ENCODE measurements around the gene IFITM5. TPM values are rescaled to one million over a fixed set of nuclear protein-coding genes. Genes with fewer than 3 reads are reported as not detected.
A peak's percentile ranks its signal among the peaks of the same experiment; 100 is the strongest.

IFITM5 gene
- total RNA-seq, 2 donors from 2014 or later: not detected

DNA sequence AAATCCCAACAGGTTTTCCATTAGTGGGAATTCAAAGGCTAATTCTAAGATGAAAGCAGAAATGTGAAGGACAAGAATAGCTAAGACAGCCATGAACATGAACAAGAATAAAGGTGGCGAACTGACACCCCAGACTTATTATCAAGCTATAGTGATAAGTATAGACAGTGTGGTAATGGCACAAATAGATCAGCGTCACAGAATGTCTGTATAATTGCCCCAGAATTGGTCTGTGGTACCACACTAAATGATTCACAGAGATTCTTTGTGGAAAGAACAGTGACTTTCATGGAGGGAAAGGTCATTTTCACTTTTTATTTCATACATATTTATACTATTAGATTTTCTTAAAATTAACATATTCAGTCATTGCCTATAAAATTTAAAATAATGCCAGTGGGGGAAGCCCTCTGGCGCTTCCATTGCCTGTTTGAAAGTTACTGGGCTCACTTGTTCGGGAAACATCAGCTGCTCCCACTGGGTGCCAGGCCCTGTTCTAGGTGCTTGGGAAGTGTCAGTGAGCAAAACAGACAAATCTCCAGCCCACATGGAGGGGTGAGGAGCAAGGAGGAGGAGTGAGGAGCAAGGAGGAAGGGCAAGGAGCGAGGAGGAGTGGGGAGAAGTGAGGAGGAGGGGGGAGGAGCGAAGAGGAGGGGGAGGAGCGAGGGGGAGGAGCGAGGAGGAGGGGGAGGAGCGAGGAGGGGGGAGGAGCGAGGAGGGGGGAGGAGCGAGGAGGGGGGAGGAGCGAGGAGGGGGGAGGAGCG, 32.5 kb downstream of the IFITM5 start:
- Mint-ChIP-seq H3K36me3 (ENCODE audit: low read depth) (peaks cover 20% of the 10 kb centered on the region), H3K4me1 (peaks cover 13% of the 10 kb centered on the region), H3K9me3 (no peaks in the 10 kb centered on the region), H3K27me3 (no peaks in the 10 kb centered on the region), H3K4me3 (peak overlapping the region; percentile 84), H3K27ac (peak overlapping the region; percentile 96)
- ATAC-seq (replicated peaks): peak; percentile 69

DNA sequence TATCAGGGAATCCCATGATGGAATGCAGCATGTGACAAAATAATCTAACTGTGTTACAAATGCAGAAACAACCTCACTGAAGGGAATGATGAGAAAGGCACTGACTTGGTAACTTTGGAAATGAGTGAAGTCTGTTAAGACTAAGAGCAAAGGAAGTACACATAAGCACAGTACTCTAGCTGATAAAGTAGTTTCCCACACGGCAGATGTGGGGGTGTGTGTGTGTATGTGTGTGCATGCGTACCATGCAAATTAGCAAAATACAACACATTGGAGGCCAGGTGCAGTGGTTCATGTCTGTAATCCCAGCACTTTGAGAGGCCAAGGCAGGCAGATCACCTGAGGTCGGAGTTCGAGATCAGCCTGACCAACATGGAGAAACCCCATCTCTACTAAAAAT, 37.7 kb downstream of the IFITM5 start:
- Mint-ChIP-seq H3K27me3 (no peaks in the 10 kb centered on the region), H3K4me3 (no peak overlapping the region), H3K4me1 (peaks cover 5% of the 10 kb centered on the region), H3K9me3 (no peaks in the 10 kb centered on the region), H3K27ac (no peak overlapping the region), H3K36me3 (ENCODE audit: low read depth) (no peaks in the 10 kb centered on the region)
- ATAC-seq (replicated peaks): no peak

DNA sequence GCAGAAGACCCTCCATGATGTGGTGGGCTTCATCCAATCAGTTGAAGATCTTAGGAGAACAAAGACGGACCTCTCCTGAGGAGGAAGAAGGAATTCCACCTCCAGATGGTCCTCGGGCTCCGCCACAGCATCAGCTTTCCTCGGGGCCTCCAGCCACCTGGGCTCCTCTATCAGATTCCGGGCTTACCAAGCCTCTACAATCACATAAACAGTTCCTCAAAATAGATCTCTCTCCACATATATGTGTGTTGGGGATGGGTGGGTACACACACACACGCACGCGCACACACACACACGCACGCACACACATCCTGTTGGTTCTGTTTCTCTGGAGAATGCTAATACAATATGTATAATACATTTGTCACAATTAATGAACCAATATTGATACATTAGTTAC, 39.9 kb downstream of the IFITM5 start:
- Mint-ChIP-seq H3K4me1 (peaks cover 5% of the 10 kb centered on the region), H3K9me3 (no peaks in the 10 kb centered on the region), H3K36me3 (ENCODE audit: low read depth) (no peaks in the 10 kb centered on the region), H3K27me3 (no peaks in the 10 kb centered on the region), H3K4me3 (no peak overlapping the region), H3K27ac (no peak overlapping the region)
- no peak for ATAC-seq (replicated peaks)

DNA sequence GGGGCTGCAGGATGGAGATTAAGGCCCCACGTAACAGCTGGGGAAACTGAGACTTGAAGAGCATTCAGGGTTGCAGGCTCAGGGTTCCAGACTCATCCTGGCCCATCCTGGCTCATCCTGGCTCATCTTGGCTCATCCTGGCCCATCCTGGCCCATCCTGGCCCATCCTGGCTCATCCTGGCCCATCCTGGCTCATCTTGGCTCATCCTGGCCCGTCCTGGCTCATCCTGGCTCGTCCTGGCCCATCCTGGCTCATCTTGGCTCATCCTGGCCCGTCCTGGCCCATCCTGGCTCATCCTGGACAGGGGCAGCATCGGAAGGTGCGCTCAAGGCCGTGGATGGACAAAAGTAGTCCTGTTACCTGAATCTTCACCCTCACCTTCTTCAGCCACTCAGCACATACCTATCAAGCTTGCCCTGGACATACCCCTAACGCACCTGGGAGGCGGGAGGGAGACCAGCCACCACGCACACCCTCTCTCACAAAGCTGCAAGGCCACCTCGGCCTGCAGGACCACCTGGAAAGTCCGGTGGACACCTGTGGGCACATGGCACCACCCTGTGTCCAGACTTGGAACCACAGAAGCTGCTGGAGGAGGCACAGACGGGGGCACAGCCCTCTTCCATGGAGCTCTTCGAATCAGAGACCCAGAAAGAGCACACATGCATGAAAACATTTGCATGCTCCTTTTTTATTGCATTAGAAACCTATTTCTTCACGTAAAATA, 41.4 kb downstream of the IFITM5 start:
- no peaks in the 10 kb centered on the region for H3K27me3 Mint-ChIP-seq
- H3K4me1 Mint-ChIP-seq: peaks cover 5% of the 10 kb centered on the region
- H3K4me3 Mint-ChIP-seq: no peak overlapping the region
- no peaks in the 10 kb centered on the region for H3K9me3 Mint-ChIP-seq
- peak overlapping the region; percentile 70 for H3K27ac Mint-ChIP-seq
- ATAC-seq (replicated peaks): no peak
- peaks cover 14% of the 10 kb centered on the region for H3K36me3 Mint-ChIP-seq (ENCODE audit: low read depth)

DNA sequence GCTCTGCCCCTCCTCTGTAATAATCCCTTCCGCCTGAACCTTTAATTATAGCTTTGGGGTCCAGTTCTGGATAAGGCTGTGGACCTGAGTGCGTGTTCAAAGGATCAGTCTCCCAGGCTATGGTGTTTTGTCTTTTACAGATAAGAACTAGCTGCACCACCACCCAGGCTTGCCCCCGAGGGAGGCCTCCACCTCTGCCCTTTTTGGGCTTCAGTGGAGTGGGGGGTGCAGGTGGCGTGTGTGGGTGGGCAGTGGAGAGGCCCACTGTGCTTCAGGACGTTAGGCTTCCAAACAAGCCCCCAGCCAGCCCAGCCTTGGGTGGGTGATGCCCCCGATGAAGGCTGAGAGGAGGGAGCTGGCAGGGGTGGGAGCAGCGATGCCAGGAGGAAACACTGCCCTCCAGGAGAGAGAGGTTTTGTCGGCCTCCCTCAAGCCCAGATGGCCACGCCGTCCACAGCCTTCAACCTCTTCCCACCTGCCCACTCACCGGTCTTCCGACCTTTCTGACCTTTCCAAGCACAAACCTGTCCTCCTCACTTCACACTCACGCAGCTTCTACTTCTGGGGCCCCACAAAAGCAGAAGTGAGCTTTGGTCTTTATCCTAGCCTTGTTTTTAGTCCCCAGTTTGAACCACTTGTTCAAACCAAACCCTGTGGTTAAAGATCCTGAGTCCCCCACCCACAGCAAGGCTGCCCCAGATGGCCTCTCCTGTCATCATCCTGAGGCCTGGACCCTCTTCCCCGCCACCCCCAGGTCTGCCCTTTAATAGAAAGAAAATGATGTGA, 42.2 kb downstream of the IFITM5 start:
- Mint-ChIP-seq H3K36me3 (ENCODE audit: low read depth) (peaks cover 22% of the 10 kb centered on the region), H3K4me1 (peaks cover 5% of the 10 kb centered on the region), H3K4me3 (no peak overlapping the region), H3K9me3 (no peaks in the 10 kb centered on the region), H3K27ac (peak overlapping the region; percentile 70), H3K27me3 (no peaks in the 10 kb centered on the region)
- no peak for ATAC-seq (replicated peaks)

DNA sequence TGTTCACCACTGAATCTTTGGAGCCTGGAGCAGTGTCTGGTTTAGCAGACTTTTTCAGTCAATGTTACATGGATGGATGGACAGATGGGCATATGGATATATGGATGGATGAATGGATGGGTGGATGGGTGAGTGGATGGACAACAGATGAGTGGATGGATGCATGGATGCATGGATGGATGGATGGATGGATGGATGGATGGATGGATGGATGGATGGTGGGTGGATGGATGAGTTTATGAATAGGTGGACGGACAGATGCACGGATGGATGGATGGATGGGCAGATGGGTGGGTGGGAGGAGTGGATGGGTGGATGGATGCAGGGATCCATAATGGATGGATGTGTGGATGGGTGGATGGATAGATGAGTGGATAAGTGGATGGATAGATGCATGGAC, 43.5 kb downstream of the IFITM5 start:
- H3K4me1 Mint-ChIP-seq: peaks cover 5% of the 10 kb centered on the region
- no peak overlapping the region for H3K27ac Mint-ChIP-seq
- no peak overlapping the region for H3K4me3 Mint-ChIP-seq

DNA sequence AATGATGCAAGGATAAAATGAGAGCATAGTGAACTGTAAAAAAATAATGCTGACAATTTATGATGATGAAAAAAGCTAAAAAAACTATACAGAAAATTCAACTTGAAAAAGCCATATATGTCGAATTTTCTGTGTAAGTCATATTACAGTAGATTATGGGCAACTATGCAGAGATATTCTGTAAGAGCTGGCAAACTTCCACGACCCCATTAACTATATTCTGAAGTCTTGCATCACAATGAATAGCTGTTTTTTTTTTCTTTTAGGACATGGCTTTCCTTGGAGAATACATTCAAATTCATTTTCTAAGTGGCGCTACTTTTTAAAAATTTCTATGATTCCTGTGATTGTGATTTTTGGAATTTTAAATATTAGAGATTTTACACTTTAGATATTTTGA, 44.1 kb downstream of the IFITM5 start:
- ATAC-seq (replicated peaks): no peak
- H3K9me3 Mint-ChIP-seq: no peaks in the 10 kb centered on the region
- peaks cover 41% of the 10 kb centered on the region for H3K36me3 Mint-ChIP-seq (ENCODE audit: low read depth)
- H3K4me1 Mint-ChIP-seq: peaks cover 5% of the 10 kb centered on the region
- no peaks in the 10 kb centered on the region for H3K27me3 Mint-ChIP-seq
- no peak overlapping the region for H3K4me3 Mint-ChIP-seq
- no peak overlapping the region for H3K27ac Mint-ChIP-seq

More for the DNA sequence above, 43.5 kb downstream of the IFITM5 start:
- no peaks in the 10 kb centered on the region for H3K9me3 Mint-ChIP-seq
- H3K36me3 Mint-ChIP-seq (ENCODE audit: low read depth): peaks cover 35% of the 10 kb centered on the region
- ATAC-seq (replicated peaks): no peak
- H3K27me3 Mint-ChIP-seq: no peaks in the 10 kb centered on the region

DNA sequence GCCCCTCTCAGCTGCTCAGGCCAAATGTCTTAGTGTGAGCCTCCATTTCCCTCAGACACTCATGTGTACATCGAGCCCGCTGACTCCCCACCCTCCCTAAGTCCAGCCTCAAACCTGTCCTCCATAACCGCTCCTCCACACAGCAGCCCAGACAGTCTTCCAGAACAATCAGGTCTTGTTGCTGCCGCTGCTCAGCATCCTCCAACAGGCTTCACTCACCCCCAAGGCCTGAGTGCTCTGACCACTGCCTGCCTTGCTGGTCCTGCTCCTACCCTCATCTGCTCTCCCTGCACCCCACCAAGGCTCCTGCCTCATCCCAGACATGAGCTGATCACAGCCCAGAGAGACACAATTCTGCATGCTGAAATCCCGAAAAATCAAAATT, 45.4 kb downstream of the IFITM5 start:
- H3K4me1 Mint-ChIP-seq: peaks cover 10% of the 10 kb centered on the region
- ATAC-seq (replicated peaks): no peak
- H3K4me3 Mint-ChIP-seq: no peak overlapping the region
- no peaks in the 10 kb centered on the region for H3K9me3 Mint-ChIP-seq
- no peaks in the 10 kb centered on the region for H3K27me3 Mint-ChIP-seq
- no peak overlapping the region for H3K27ac Mint-ChIP-seq
- peaks cover 54% of the 10 kb centered on the region for H3K36me3 Mint-ChIP-seq (ENCODE audit: low read depth)

DNA sequence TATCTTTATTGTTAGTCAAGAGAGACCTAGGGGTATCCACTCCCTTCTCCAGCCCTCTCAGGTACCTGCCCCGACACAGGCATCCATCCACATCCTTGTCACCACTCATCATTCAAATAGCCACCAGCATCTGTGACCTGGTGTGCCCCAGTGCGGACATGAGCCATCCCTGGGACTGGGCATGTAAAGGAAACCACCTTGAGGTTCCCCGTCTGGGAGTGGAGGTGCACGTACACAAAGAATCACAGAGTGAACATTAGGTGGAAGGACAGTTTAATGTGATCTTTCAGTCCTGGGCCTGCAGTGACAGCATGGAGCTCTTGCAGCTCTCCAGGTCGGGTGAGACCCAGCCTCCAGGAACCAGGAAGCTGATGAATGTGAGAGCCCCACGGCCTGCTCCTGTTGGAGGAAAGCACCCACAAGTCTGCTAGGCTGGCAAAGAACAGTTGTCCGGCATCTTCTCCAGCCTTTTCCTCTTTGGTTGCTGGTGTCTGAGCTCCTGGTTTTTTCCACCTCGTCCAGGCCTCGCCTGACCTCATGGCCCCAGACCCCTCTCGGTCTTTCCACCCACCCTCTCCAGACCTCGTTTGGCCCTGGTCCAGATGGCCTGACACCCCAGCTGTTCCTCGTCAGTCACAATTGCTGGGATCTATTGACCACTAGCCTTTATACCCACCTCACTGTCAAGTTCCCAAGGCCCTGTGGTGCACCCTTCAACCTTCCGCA, 46.0 kb downstream of the IFITM5 start:
- Mint-ChIP-seq H3K36me3 (ENCODE audit: low read depth) (peaks cover 60% of the 10 kb centered on the region), H3K27me3 (no peaks in the 10 kb centered on the region), H3K4me1 (peaks cover 10% of the 10 kb centered on the region), H3K9me3 (no peaks in the 10 kb centered on the region), H3K4me3 (no peak overlapping the region), H3K27ac (no peak overlapping the region)
- ATAC-seq (replicated peaks): no peak

DNA sequence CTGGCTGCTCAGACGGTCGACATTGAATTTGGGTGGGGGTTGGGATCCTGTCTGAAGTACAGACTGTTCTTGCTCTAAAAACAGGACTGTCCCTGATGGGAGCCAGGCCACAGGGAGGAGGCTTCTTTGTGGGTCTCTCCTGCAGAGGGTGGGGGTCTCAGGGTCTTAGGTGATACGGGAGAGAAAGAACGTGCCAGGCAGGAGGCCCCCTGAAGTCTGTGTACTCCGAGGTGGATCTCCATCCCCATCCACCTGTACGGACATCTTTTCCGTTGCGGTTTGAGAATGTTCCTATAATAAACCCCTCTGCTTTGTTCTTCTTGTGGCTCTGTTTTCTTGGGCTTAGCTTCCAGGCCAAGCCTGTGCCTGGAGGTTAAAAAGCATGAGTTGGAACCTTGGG, 46.7 kb downstream of the IFITM5 start:
- no peaks in the 10 kb centered on the region for H3K9me3 Mint-ChIP-seq
- H3K27ac Mint-ChIP-seq: no peak overlapping the region
- no peaks in the 10 kb centered on the region for H3K27me3 Mint-ChIP-seq
- peaks cover 66% of the 10 kb centered on the region for H3K36me3 Mint-ChIP-seq (ENCODE audit: low read depth)
- peaks cover 6% of the 10 kb centered on the region for H3K4me1 Mint-ChIP-seq
- H3K4me3 Mint-ChIP-seq: no peak overlapping the region
- ATAC-seq (replicated peaks): no peak

DNA sequence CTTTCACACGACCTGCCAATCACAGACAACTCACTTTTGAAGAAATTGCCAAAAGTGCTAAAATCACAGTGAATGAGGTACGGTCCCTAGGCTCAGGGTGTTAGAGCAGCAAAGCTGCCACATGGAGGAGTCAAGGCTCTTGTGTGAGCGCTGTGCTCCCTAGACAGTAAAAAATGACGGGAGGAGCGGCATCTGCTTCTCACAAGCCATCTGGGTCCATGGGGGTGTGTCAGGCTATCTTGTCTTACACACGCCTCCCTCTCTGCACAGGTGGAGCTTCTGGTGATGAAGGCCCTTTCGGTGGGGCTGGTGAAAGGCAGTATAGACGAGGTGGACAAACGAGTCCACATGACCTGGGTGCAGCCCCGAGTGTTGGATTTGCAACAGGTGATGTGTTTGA, 47.8 kb downstream of the IFITM5 start:
- no peak for ATAC-seq (replicated peaks)
- Mint-ChIP-seq H3K4me1 (peaks cover 6% of the 10 kb centered on the region), H3K9me3 (no peaks in the 10 kb centered on the region), H3K36me3 (ENCODE audit: low read depth) (peaks cover 78% of the 10 kb centered on the region), H3K4me3 (no peak overlapping the region), H3K27me3 (no peaks in the 10 kb centered on the region), H3K27ac (no peak overlapping the region)

DNA sequence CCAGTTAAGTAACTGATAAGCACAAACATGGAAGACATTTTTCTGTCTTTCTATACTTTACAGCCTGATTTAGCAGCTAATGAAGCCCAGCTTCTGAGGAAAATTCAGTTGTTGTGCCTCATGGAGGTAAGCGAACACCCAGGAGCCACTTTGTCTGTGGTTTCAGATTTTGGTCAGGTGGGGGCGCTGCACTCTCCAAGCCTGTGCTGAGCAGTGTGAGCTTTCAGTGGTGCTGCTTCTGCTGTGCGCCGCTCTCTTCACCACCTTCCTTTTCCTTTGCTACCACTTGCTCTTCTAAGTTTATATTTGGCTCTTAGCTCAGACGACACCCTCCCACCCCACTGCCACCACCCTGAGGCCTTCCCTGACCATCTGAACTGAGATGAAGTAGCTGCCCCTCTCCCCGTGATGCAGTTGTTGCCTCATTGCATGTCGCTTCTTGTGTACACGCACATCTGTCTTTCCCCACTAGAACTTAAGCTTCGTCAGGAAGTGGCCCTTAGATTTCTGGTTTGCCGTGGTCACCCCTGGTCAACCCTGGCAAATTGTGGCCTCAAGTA, 48.5 kb downstream of the IFITM5 start:
- no peaks in the 10 kb centered on the region for H3K9me3 Mint-ChIP-seq
- H3K4me3 Mint-ChIP-seq: no peak overlapping the region
- H3K4me1 Mint-ChIP-seq: peaks cover 6% of the 10 kb centered on the region
- no peaks in the 10 kb centered on the region for H3K27me3 Mint-ChIP-seq
- H3K36me3 Mint-ChIP-seq (ENCODE audit: low read depth): peaks cover 85% of the 10 kb centered on the region
- no peak overlapping the region for H3K27ac Mint-ChIP-seq
- peak; percentile 81 for ATAC-seq (replicated peaks)

DNA sequence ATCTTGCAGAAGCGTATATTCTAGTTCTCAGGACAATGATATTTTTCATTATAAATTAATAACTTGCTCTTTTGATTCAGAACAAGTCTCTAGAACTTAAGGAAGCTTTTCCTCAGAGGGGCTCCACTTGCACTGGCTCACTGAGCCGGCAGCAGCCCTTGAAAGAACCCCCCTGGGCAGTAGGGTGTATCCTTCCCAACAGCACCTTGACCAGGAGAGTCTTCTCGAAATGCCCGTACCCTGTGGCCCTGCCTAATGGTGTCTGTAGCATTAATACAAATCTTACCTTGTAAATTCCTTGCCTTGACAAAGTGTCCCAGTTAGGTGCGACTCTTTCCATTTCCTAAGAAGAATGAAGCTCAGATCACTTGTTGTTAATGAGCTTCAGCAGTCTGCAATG, 49.1 kb downstream of the IFITM5 start:
- ATAC-seq (replicated peaks): no peak
- H3K27ac Mint-ChIP-seq: no peak overlapping the region
- H3K9me3 Mint-ChIP-seq: no peaks in the 10 kb centered on the region
- H3K27me3 Mint-ChIP-seq: no peaks in the 10 kb centered on the region
- H3K4me3 Mint-ChIP-seq: no peak overlapping the region
- H3K36me3 Mint-ChIP-seq (ENCODE audit: low read depth): peaks cover 90% of the 10 kb centered on the region
- peaks cover 6% of the 10 kb centered on the region for H3K4me1 Mint-ChIP-seq

DNA sequence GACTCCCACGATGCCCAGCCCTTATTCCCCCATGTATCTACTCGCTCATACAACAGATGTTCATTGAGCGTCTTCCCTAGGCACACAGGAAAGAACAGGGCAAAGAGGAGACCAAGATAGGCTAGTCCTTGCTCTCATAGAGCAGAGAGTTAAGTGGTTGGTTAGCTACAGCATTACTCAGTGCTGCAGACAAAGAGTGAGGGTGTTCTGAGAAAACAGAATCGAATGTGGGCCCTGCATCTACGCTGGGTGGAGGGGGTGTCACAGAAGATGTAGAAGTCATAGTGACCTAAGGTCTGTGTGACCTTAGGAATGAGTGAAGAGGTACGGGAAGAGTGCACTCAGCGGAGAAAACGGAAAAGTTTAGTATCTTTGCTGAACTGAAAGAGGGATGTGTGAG, 50.3 kb downstream of the IFITM5 start:
- Mint-ChIP-seq H3K36me3 (ENCODE audit: low read depth) (peaks cover 100% of the 10 kb centered on the region), H3K9me3 (no peaks in the 10 kb centered on the region), H3K4me3 (peak overlapping the region; percentile 2), H3K27ac (peak overlapping the region; percentile 4), H3K27me3 (no peaks in the 10 kb centered on the region), H3K4me1 (peaks cover 6% of the 10 kb centered on the region)
- ATAC-seq (replicated peaks): peak; percentile 71

Data from activated T-helper 17 cell treated with anti-CD3 and anti-CD28 coated beads, Interleukin-2, amount 50 U/mL, for 72 hours (primary cell).